Hematopoietic multipotent progenitor cell treated with erythropoietin and hydrocortisone succinate and interleukin-3 and kit ligand, for 15 days (in vitro differentiated cells): ENCODE results near the gene SPATA2L.
"Not testable (repeated sequence)": the region's sequence is repeated elsewhere in the genome, so short reads cannot be mapped to it uniquely, and the experiment has no call there.

Experiments
- DNase-seq: peaks from one replicate; pipeline ENCODE4 v3.0.0-alpha.2; 2015; ENCODE audit warnings: low spot score

Gene SPATA2L

DNA sequence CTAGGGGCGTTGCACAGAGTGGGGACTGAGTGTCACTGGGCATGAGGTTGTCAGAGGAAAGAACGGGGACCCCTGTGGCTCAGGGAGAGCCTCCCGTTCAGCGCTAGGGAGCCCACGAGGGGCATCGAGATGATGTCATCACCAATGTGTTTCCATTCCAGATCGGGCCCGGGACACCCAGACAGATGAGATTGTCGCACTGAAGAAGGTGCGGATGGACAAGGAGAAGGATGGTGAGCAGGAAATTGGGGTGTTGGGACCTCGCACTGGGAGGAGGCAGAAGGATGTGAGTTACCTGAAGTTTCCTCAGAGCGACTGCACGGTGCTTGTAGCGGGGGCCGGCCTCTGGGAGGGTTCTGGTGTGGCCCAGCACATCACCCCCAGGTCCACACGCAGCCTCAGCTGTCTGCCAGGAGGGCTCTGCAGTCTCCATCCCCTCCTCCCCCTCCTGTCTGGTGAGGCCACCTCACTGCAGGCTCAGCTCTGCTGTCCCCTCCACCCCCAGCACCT, 11.1 kb downstream of the SPATA2L start:
- DNase-seq: no peak

DNA sequence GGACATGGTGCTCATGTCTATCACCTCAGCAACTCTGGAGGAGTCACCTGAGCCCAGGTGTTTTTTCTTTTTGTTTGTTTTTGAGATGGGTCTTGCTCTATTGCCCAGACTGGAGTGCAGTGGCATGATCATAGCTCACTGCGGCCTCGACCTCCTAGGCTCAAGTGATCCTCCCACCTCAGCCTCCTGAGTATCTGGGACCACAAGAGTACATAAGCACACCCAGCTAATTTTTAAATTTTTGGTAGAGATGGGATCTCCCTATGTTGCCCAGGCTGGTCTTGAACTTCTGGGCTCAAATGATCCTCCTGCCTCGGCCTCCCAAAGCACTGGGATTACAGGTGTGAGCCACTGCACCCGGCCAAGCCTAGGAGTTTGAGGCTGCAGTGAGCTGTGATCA, 11.9 kb downstream of the SPATA2L start:
- not testable (repeated sequence) for DNase-seq

- no peak for DNase-seq
Observed at GRCh38 chr16:89689142-89689541, 12.4 kb downstream of the SPATA2L start.

- no peak for DNase-seq
Observed at GRCh38 chr16:89688395-89688794, 13.1 kb downstream of the SPATA2L start.

- DNase-seq: no peak
Observed at GRCh38 chr16:89687092-89687940, 14.2 kb downstream of the SPATA2L start.

- DNase-seq: peak; percentile 87
Observed at GRCh38 chr16:89686520-89687091, 14.9 kb downstream of the SPATA2L start, which contains the start of gene CDK10. Gene CDK10 (plus strand): TSS chr16:89686689. CDS start chr16:89686711, 22 bp downstream.

DNA sequence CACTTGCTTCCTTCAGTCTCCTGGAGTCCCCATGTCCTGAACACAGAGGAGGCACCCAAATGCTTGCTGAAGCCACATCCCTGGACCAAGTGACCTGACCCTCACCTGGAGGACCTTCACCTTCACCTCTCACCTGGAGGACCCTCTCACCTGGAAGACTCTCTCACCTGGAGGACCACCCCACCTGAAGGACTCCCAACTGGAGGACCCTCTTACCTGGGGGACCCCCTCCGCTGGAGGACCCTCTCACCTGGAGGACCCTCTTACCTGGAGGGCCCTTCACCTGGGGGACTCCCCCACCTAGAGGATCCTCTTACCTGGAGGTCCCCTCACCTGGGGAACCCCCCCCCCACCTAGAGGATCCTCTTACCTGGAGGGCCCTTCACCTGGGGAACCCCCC, 15.6 kb downstream of the SPATA2L start:
- no peak for DNase-seq

DNA sequence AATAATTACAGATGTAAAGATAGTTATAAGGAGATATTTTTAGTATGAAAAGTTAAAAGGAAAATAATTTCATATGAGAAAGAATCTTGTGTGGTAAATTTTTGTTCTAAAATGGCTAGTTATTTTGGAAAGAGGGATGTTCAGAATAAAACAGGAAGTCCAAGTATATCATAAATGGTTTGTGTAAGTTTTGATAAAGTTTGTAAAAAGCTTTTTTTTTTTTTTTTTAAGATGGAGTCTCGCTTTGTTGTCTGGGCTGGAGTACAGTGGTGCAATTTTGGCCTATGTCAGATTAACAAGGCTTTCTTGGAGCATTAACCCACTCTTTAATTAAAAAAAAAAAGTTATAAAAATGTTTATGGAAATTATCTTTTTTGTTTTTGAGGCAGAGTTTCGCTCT, 23.2 kb downstream of the SPATA2L start:
- DNase-seq: no peak

DNA sequence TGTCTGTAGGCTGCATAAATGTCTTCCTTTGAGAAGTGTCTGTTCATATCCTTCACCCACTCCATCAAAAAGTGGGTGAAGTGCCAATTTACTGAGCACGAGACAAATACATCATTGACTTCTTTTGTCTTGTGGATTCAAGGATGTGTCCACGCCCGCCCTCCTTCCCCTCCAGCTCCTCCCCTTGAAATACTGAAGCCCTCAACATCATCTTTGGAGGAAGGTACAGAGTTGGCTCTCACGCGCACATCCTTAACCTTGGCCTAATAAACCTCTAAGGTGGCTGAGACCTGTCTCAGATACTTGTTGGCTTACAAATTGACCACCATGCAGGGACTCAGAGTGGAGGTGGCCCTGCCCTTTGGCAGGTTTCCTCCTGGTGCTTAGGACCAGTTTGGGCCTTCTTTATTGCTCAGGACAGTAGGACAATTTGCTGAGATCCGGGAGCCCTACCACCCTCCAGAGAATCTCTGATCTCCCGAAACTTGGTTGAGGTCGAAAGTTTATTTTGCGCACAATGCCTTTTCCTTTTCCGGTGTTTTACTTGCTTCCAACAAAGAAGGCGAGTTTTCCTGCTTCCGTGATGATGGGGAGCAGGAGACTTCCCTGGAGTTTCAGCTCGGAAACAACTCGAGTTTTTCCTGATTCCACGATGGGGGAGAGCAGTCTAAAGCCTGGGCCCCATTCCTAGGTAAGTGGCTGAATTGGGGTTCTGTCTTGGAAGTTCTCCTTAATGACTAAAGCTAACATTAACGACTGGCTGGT, 29.1 kb downstream of the SPATA2L start:
- no peak for DNase-seq

- not testable (repeated sequence) for DNase-seq
Observed at GRCh38 chr16:89671565-89671964, 29.9 kb downstream of the SPATA2L start.

DNA sequence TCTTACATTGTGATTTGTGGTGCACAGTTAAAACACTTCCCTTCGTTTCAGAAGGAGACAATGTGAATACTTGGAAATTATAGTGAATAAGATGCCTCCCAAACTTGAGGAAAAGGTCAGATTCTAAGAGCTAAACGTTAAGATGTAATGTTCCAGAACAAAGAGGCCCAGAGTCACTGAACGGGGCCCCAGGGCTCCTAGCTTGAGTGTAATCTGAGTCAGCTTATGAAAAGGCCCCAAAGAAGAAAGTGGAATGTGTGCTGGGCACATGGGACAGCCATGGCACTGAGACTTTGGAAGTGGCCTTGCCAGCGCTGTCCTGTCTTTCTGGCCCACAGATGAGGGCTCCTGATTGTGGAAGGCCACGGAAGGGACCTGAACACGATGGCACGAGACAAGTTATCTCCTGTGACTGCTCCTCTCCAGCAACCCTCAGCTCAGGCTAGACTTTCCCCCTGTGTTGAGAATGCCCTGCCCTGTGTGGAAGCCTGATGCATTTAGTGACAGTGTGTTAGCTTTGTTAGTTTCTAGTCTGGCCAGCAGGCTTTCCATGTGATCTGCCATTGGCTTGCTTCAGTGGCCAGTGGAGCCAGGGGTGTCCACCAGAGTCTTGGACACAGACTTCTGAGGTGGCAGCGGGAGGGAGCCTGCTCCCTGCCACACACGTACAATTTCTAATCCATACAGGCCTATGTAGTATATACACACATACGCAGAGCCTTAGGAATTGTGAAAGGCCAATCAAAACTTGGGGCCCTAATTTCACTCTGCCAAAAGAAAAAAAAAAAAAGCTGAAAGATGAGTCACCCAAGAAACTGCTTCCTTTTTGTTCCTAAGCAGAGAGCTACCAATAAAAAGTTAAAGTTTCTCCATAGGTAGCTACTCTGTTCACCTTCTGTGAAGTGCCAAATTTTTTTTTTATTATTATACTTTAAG, 30.7 kb downstream of the SPATA2L start:
- no peak for DNase-seq

GRCh38 chr16:89669755-89670154, 31.8 kb downstream of the SPATA2L start:
- no peak for DNase-seq

DNA sequence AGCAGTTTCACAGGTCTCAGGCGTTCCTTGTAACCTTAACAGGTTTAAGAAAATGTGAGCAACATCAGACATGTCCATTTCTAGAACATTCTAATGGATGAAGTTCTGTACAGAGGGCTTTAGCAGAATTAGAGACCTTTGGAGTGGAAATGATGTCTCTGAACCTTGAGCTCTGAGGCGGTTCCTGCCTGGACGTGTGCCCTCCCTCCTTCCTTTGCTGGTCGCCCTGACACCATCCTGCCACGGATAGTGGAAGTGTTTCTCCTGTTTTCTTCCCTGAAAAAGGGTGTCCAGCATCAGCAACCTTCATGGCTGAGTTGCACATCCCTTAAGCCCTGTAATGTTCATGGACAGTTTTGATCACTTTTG, 32.7 kb downstream of the SPATA2L start:
- DNase-seq: no peak

- no peak for DNase-seq
Observed at GRCh38 chr16:89667633-89668032, 33.9 kb downstream of the SPATA2L start.

DNA sequence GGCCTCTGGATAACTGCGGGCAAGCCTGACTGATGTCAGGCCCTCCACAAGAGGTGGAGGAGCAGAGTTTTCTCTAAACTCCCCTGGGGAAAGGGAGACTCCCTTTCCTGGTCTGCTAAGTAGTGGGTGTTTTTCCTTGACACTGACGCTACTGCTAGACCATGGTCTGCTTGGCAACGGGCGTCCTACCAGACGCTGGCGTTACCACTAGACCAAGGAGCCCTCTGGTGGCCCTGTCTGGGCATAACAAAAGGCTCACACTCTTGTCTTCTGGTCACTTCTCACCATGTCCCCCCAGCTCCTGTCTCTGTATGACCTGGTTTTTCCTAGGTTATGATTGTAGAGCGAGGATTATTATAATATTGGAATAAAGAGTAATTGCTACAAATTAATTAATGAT, 34.5 kb downstream of the SPATA2L start:
- peak; percentile 32 for DNase-seq

DNA sequence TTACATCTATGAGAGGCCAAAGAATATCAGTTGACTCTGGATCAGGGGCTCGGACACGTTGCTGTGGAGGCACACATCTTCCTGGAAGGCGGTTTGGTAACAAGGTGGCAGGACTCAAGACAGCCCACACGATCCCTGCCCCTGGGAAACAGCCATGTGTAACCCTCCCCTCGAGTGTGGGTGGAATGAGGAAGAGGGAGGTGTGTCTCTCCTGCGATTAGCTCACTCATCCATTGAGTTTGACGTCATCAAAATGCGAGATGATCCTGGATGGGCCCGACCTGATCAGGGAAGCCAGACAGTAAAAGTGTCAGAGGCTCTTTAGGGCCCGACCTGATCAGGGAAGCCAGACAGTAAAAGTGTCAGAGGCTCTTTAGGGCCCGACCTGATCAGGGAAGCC, 37.3 kb downstream of the SPATA2L start:
- not testable (repeated sequence) for DNase-seq

- no peak for DNase-seq
Observed at GRCh38 chr16:89661215-89661614, 40.3 kb downstream of the SPATA2L start.

GRCh38 chr16:89660146-89660545, 41.4 kb downstream of the SPATA2L start:
- no peak for DNase-seq

GRCh38 chr16:89658221-89658879, 43.2 kb downstream of the SPATA2L start:
- no peak for DNase-seq

DNA sequence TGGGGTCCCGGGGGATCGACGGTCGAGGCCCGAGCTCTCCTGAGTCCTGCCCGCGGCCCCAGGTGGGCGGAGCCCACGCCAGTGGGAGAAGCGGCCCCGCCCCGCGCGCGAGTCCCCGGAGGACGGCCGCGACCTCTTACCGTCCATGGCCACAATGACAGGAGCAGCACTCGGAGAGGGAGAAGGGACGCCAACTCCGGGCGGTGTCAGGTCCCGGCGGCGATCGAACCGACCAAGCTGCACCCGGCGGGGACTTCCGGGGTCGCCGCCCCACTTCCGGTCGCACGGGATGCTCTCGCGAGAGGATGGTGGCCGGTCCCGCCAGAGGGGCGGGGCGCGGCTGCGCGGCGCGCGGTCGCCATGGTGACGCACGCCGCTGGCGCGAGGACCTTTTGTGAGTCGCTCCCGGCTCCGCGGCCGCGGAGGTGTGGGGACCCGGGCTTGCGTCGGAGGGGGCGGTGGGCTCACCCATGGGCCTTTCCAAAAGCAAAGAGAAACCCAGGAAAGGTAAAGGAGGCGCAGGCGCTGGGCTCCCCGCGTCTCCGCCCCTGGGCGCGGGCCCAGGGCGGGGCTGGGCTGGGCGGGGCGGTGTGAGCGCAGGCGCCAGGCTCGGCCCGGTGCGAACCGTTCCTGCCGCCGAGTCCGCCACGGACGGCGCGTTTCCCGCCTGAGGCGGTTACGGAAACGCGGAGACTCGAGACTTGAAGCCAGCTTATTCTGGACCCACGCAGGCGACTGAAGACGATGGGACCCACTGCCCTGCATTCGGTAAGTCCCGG, 43.9 kb downstream of the SPATA2L start, which contains the start of the genes CHMP1A and SPATA33:
Gene CHMP1A (minus strand): TSS at position 267 of the 779 bp plus-strand sequence. CDS start 120 bp downstream, at position 147.
Gene SPATA33 (plus strand): TSS at position 395 of the 779 bp plus-strand sequence. CDS start 76 bp downstream, at position 471.
- DNase-seq: peak; percentile 92
